Heart left ventricle (tissue), 16 donors: ENCODE results near the gene ZNF71. TPM values are rescaled to one million over a fixed set of nuclear protein-coding genes. Genes with fewer than 3 reads are reported as not detected.

Experiments
- ATAC-seq, 4 donors: fragments of 200-7000 bp; cut with Tn5 transposase; one replicate each; pipeline ENCODE4 v1.9.1; 2020 to 2022; ENCODE audit warnings: moderate library complexity in 4 of 4, mild to moderate bottlenecking in 3 of 4, moderate number of reproducible peaks in 1 of 4
- DNase-seq, 5 donors: peaks; one replicate each; pipeline ENCODE4 v3.0.0-alpha.2; 2020
- H3K27ac ChIP-seq, 12 donors: fragments of 200-600 bp; sonication (generic) in 4 of 12; one replicate each; pipeline versions ENCODE4 v1.5.0 to v1.8.0; 2016 to 2022; ENCODE audit warnings: mild to moderate bottlenecking in 2 of 12
- H3K27me3 ChIP-seq, 9 donors: fragments of 200-600 bp; sonication (generic) in 2 of 9; one replicate each; pipeline versions ENCODE4 v1.5.1 to v1.8.0; 2016 to 2022; ENCODE audit warnings: mild to moderate bottlenecking in 3 of 9
- H3K36me3 ChIP-seq, 9 donors: fragments of 200-600 bp; sonication (generic) in 2 of 9; one replicate each; pipeline versions ENCODE4 v1.5.0 to v1.8.0; 2018 to 2022; ENCODE audit warnings: mild to moderate bottlenecking in 2 of 9
- H3K4me1 ChIP-seq, 12 donors: fragments of 200-600 bp; sonication (generic) in 4 of 12; one replicate each; pipeline versions ENCODE4 v1.5.0 to v1.8.0; 2016 to 2022; ENCODE audit warnings: mild to moderate bottlenecking in 3 of 12
- H3K4me3 ChIP-seq, 12 donors: fragments of 200-600 bp; sonication (generic) in 4 of 12; one replicate each; pipeline versions ENCODE4 v1.5.0 to v1.8.0; 2017 to 2022; ENCODE audit warnings: mild to moderate bottlenecking in 9 of 12, moderate library complexity in 4 of 12
- H3K9me3 ChIP-seq, 12 donors: fragments of 200-600 bp; sonication (generic) in 4 of 12; one replicate each; pipeline versions ENCODE4 v1.5.0 to v1.8.0; 2016 to 2022; ENCODE audit warnings: mild to moderate bottlenecking in 1 of 12
- POLR2A ChIP-seq, 2 donors: fragments of 450-650 bp; IDR thresholded peaks; one replicate each; pipeline ENCODE4 v1.6.1; 2017; ENCODE audit warnings: antibody characterized with exemption in 2 of 2, mild to moderate bottlenecking in 2 of 2, moderate library complexity in 2 of 2
- WGBS, 4 donors: extraction: QIAGEN DNeasy Blood & Tissue Kit in 2 of 4; methylation state at CpG; one replicate each; pipeline versions ENCODE4 v1.1.5 to v1.1.7; 2013 to 2018; 5-methylcytosine and 5-hydroxymethylcytosine counted together
- intact Hi-C, 10 donors: fragments of 100-400 bp; cut with DNase I; formaldehyde crosslinking; loops; one replicate each; pipeline versions ENCODE4 v1.11.1 to v1.14.2; 2022
- polyA plus RNA-seq, 2 donors: library from polyadenylated mRNA; stranded (reverse); fragments of 200-250 nt; gene quantifications; one replicate each; pipeline ENCODE4 v1.2.3, GENCODE V29; 2013
- total RNA-seq, 9 donors: library from RNA; depleted of rRNA in 2 of 9; stranded (reverse); fragments of >200 nt in 2 of 9; fragmentation: NEBNext Ultra II Directional in 3 of 9; extraction: Animal tissue kit (Norgen Biotek cat#: 25700) in 3 of 9; gene quantifications; one replicate each; pipeline versions ENCODE4 v1.1.0 to v1.2.4, GENCODE V29; 2016 to 2023
- TF ChIP-seq, protein P1 (sequence below), 12 donors: fragments of 200-600 bp; sonication (generic) in 4 of 12; IDR thresholded peaks; one replicate each; pipeline versions ENCODE4 v1.5.0 to v1.8.0; 2018 to 2022; ENCODE audit warnings: antibody characterized with exemption in 12 of 12, mild to moderate bottlenecking in 5 of 12
- donor health status: ischemic (EF 13 %, LVEDD 7.1; RV severe dilation, severe dysfunction).
- donor health status: healthy with polysubstance abuse.
- donor health status: DM: no; HTN: yes; CAD: no.
- donor health status: DM: no; HTN: no; CAD: no.
- donor health status: ischemic (EF 25% LVEDD 6.9; RV normal size, moderate dysfunction).
- donor health status: ischemic (EF 25% LVEDD 5.7; RV mildly dilated, moderate dysfunction).
- donor health status: healthy.
- donor health status: DM: yes; HTN: yes; CAD: no.
- donor health status: ischemic (EF 35%, LVEDD 5.7; RV mildly dilated, moderate dysfunction).
- donor health status: nonischemic (EF 11% LVEDD 7.7; RV severe dilation, severe dysfunction).
- donor health status: DM: yes; HTN: yes; CAD: no.
- donor health status: PGD.
- donor health status: ischemic (EF 29% LVEDD 5.4; RV normal size, mild dysfunction).
- donor health status: nonischemic (EF 23%, LVEDD 6.1; RV moderate dilation, normal function).

The ZNF71 gene
- total and polyA plus RNA-seq, 11 donors = 3.6 to 15.3 (median 7.1) TPM

DNA sequence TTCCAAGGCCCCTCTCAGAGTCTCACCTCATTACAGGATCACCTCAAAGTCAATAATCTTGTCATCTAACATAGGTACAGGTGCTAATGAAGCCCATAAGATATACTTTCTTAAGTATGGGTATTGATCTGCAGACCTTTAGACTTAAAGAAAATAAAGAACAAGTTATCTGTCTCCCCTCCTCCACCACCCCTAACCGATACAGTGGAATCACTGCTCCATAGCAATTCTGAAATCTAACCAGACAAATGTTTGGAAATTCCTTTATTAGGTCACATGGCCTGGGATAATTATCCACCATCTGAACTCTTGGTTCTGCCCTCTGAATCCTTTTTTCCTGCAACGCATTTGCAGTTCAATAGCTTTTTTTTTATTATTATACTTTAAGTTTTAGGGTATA lies 32.3 kb upstream of the ZNF71 start:
- TF ChIP-seq, protein P1, sequence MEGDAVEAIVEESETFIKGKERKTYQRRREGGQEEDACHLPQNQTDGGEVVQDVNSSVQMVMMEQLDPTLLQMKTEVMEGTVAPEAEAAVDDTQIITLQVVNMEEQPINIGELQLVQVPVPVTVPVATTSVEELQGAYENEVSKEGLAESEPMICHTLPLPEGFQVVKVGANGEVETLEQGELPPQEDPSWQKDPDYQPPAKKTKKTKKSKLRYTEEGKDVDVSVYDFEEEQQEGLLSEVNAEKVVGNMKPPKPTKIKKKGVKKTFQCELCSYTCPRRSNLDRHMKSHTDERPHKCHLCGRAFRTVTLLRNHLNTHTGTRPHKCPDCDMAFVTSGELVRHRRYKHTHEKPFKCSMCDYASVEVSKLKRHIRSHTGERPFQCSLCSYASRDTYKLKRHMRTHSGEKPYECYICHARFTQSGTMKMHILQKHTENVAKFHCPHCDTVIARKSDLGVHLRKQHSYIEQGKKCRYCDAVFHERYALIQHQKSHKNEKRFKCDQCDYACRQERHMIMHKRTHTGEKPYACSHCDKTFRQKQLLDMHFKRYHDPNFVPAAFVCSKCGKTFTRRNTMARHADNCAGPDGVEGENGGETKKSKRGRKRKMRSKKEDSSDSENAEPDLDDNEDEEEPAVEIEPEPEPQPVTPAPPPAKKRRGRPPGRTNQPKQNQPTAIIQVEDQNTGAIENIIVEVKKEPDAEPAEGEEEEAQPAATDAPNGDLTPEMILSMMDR (IDR thresholded peaks at IDR 0.05) = no peak
- TF ChIP-seq POLR2A (IDR thresholded peaks at IDR 0.05) = no peak
- no peak for DNase-seq
- Histone ChIP-seq H3K36me3 (peaks cover 0 to 25% (median 0%) of the 10 kb centered on the region in 9 donors), H3K4me1 (peaks cover 0 to 9% (median under 1%) of the 10 kb centered on the region in 12 donors), H3K9me3 (peaks cover 0 to 90% (median 73%) of the 10 kb centered on the region in 12 donors), H3K27ac (no peak overlapping the region), H3K4me3 (no peak overlapping the region), H3K27me3 (no peaks in the 10 kb centered on the region)
- intact Hi-C loops = loop anchor here in 1 of 10 donors (10.0 kb wide), 1 partner anchor 158 kb away; the partner anchor contains the start of gene ZNF583
- WGBS, 4 donors = 95 to 98% (median 98%) methylated on average over 2 of the region's 2 CpGs
- ATAC-seq = no peak

DNA sequence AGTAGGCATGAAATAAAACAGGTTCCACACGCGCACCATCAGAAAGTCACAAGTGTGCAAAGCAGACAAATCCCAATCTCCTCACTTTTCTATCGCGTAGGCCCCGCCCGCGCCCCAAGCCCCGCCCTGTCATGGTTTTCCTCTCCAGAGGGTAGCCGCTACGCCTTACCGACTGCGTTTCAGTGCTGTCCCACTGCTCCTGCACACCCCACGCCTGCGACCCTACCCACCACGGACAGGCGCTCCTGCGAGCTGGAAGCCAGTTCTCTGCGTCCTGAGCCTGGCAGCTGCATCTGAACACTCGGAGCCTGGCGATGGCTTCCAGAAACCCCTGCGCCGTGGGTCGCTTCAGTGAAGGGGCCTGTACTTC lies 28.2 kb upstream of the ZNF71 start:
- 1% methylated on average over 21 to 23 of the region's 23 CpGs for WGBS, 4 donors
- peak overlapping the region; percentile 74 to 97 (median 90) for H3K27ac ChIP-seq
- H3K36me3 ChIP-seq = peaks cover 7 to 56% (median 28%) of the 10 kb centered on the region in 9 donors
- peak overlapping the region; percentile 75 to 98 (median 87) for H3K4me3 ChIP-seq
- DNase-seq (peak; percentile 50 to 81 (median 64)), ATAC-seq (peak; percentile 65 to 80 (median 76))
- TF ChIP-seq, protein P1 (IDR thresholded peaks at IDR 0.05) = no peak
- TF ChIP-seq POLR2A (IDR thresholded peaks at IDR 0.05) = no peak
- peaks cover 0 to 15% (median 6%) of the 10 kb centered on the region in 12 donors for H3K4me1 ChIP-seq
- intact Hi-C loops = loop anchor here in 4 of 10 donors (1.0 to 10.0 kb wide), 5 partner anchors 28 to 163 kb away; partner anchors contain the start of genes ZFP28 (in 2 of the 4), ZNF583 (in 2 of the 4) and ZNF71 (in 1 of the 4)
- H3K9me3 ChIP-seq = peaks cover 0 to 89% (median 62%) of the 10 kb centered on the region in 12 donors
- no peaks in the 10 kb centered on the region for H3K27me3 ChIP-seq

DNA sequence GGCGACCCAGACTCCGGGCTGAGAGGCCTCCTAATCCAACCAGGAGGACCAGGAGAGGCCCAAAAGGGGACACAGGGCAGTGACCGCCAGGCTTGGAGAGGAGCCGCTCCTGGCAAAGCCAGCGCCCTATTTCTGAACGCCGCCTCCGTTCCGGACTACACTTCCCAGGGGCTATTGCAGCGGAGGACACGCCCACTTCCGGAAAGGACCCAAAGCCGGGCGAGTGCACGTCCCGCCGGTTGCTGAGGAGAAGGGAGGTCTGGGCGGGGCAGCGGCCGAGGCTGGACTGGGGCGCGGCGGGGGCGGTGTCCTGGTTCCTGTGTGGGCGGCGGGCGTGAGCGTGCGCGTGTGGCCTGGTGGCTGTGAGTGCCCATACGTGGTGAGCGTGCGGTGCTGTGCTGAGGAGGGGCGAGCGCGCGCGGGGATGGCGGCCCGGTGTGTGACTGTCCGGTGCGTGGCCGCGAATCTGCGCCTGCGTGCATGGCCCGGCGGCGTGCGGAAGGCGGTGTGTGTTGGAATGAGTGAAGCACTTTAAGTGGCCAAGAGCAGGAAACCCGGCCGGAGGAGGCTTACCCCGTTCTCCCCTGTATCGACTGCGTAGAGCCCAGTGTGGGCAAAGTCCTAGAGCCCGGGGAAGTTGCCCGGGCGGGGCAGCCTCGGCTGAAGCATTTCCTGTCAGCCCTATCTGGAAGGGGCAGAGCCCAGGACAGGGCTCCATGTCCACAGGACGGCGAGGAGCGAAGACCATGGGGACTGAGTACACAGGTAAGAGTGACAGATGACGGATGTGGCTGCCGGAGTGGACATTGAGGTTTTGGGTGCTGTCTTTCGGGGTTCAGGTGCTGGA lies 27.6 kb upstream of the ZNF71 start, which contains the start of gene ZNF470:
Gene ZNF470, plus strand, starts transcription at position 195 of the 847 bp plus-strand sequence. CDS start 2,844 bp downstream, outside the sequence.
- intact Hi-C loops = loop anchor here in 4 of 10 donors (1.0 to 10.0 kb wide), 5 partner anchors 27 to 163 kb away; partner anchors contain the start of genes ZFP28 (in 2 of the 4), ZNF583 (in 2 of the 4) and ZNF71 (in 1 of the 4)
- peaks cover 5 to 59% (median 28%) of the 10 kb centered on the region in 9 donors for H3K36me3 ChIP-seq
- H3K9me3 ChIP-seq = peaks cover 0 to 89% (median 60%) of the 10 kb centered on the region in 12 donors
- WGBS, 4 donors = 2 to 4% (median 3%) methylated on average over 42 to 66 of the region's 66 CpGs
- peaks cover 0 to 15% (median 6%) of the 10 kb centered on the region in 12 donors for H3K4me1 ChIP-seq
- H3K4me3 ChIP-seq = peak within 1 kb of the TSS; percentile 75 to 98 (median 87)
- H3K27ac ChIP-seq = peak within 1 kb of the TSS; percentile 74 to 97 (median 90)
- H3K27me3 ChIP-seq = no peaks in the 10 kb centered on the region
- peak in 1 of 2 donors; percentile 63 for TF ChIP-seq POLR2A (IDR thresholded peaks at IDR 0.05)
- TF ChIP-seq, protein P1 (IDR thresholded peaks at IDR 0.05) = peak in 1 of 12 donors; percentile 15
- peak; percentile 98 to 100 (median 99) for ATAC-seq
- DNase-seq = peak; percentile 95 to 98 (median 96)

DNA sequence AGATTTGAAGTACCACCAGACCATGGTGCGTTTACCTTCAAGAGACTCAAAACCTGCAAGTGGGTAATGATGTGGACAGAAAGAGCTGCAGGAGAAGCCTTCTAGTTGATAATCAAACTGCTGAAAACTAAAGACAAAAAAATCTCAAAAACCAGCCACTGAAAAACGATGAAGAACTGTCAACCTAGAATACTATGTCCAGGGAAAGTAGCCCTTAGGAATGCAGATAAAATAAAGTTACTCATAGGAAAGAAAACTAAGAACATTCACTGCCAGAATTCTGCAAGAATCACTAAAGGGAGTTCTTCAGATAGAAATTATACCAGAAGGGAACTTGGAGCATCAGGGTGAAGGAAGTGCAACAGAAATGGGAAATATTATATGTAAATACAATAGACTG lies 22.5 kb upstream of the ZNF71 start:
- DNase-seq (no peak), ATAC-seq (no peak)
- peaks cover 7 to 97% (median 81%) of the 10 kb centered on the region in 12 donors for H3K9me3 ChIP-seq
- no peak overlapping the region for H3K27ac ChIP-seq
- intact Hi-C loops = no loop called here
- no peak overlapping the region for H3K4me3 ChIP-seq
- H3K4me1 ChIP-seq = peaks cover 0 to 9% (median 5%) of the 10 kb centered on the region in 12 donors
- TF ChIP-seq, protein P1 (IDR thresholded peaks at IDR 0.05) = no peak
- no peak for TF ChIP-seq POLR2A (IDR thresholded peaks at IDR 0.05)
- WGBS, 4 donors = 43 to 73% (median 49%) methylated on average over 2 of the region's 2 CpGs
- peaks cover 25 to 92% (median 73%) of the 10 kb centered on the region in 9 donors for H3K36me3 ChIP-seq
- H3K27me3 ChIP-seq = no peaks in the 10 kb centered on the region
